Keratinocyte (primary cell): ENCODE data around the gene GRIN2C. TPM values are rescaled to one million over a fixed set of nuclear protein-coding genes. Genes with fewer than 3 reads are reported as not detected.
A peak's percentile ranks its signal among the peaks of the same experiment; 100 is the strongest.

Experiments
- DNase-seq: peaks from one replicate; pipeline ENCODE4 v3.0.0-alpha.2; 2011; ENCODE audit warnings: low read depth, missing footprints, low spot score
- FAIRE-seq: peaks from 2 replicates; lab custom pipeline; 2011; peaks lifted over from hg19 to GRCh38; lab: Jason Lieb, UNC
- H2AFZ ChIP-seq: 2 replicates; pipeline ENCODE4 v1.6.0; 2012; ENCODE audit warnings: low read length, control low read depth, inconsistent platforms; ENCODE audit not compliant: control insufficient read depth
- H3K27ac ChIP-seq: 2 replicates; pipeline ENCODE4 v1.5.1; 2011; ENCODE audit warnings: low read length; ENCODE audit not compliant: control insufficient read depth, insufficient read depth
- H3K27me3 ChIP-seq: 3 replicates; pipeline ENCODE4 v1.6.0; 2011; ENCODE audit warnings: low read length; ENCODE audit not compliant: control insufficient read depth, insufficient read depth; ENCODE audit errors: extremely low read depth
- H3K36me3 ChIP-seq, 2 experiments: 2 replicates in 1 of 2; 3 replicates in 1 of 2; pipeline ENCODE4 v1.5.1; 2011; ENCODE audit warnings: low read length in 2 of 2, mild to moderate bottlenecking in 1 of 2; ENCODE audit not compliant: control insufficient read depth in 2 of 2, insufficient read depth in 2 of 2; ENCODE audit errors: extremely low read depth in 1 of 2
- H3K4me1 ChIP-seq: 3 replicates; pipeline ENCODE4 v1.5.1; 2011; ENCODE audit warnings: low read length; ENCODE audit not compliant: control insufficient read depth, insufficient read depth; ENCODE audit errors: extremely low read depth
- H3K4me2 ChIP-seq: 3 replicates; pipeline ENCODE4 v1.6.0; 2011; ENCODE audit warnings: low read depth, low read length; ENCODE audit not compliant: control insufficient read depth, insufficient read depth; ENCODE audit errors: extremely low read depth
- H3K4me3 ChIP-seq, 3 experiments: fragments of 200-600 bp in 1 of 3; sonication (generic) in 1 of 3; 2 replicates in 2 of 3; 3 replicates in 1 of 3; pipeline ENCODE4 v1.5.1; 2011 to 2016; ENCODE audit warnings: low read length in 3 of 3, mild to moderate bottlenecking in 3 of 3, control low read depth in 2 of 3, inconsistent platforms in 1 of 3, low read depth in 1 of 3, mixed read lengths in 1 of 3, mixed run types in 1 of 3, moderate library complexity in 1 of 3; ENCODE audit not compliant: control insufficient read depth in 2 of 3, insufficient read depth in 2 of 3; ENCODE audit errors: extremely low read depth in 1 of 3
- H3K79me2 ChIP-seq: 2 replicates; pipeline ENCODE4 v1.6.0; 2012; ENCODE audit warnings: low read length; ENCODE audit not compliant: control insufficient read depth, insufficient read depth
- H3K9ac ChIP-seq: 3 replicates; pipeline ENCODE4 v1.6.0; 2011; ENCODE audit warnings: low read length; ENCODE audit not compliant: control insufficient read depth, insufficient read depth; ENCODE audit errors: extremely low read depth
- H3K9me1 ChIP-seq: 3 replicates; pipeline ENCODE4 v1.6.0; 2011; ENCODE audit warnings: low read length; ENCODE audit not compliant: control insufficient read depth, insufficient read depth; ENCODE audit errors: extremely low read depth
- H3K9me3 ChIP-seq: 2 replicates; pipeline ENCODE4 v1.5.1; 2012; ENCODE audit warnings: low read depth, low read length; ENCODE audit not compliant: control insufficient read depth
- H4K20me1 ChIP-seq: 3 replicates; pipeline ENCODE4 v1.6.0; 2011; ENCODE audit warnings: low read length; ENCODE audit not compliant: control insufficient read depth, insufficient read depth; ENCODE audit errors: extremely low read depth
- EZH2 ChIP-seq: IDR thresholded peaks from one replicate; pipeline ENCODE4 v1.6.1; 2012; ENCODE audit warnings: inconsistent platforms, mild to moderate bottlenecking, low read length, moderate library complexity
- dilution Hi-C: fragments of 300-500 bp; cut with MboI; formaldehyde crosslinking; loops from one replicate; pipeline ENCODE4 v1.7.0; 2020; ENCODE audit warnings: low sequenced_read_pairs; ENCODE audit not compliant: extremely low pct_ligation_motif_present
- polyA plus RNA-seq, 5 experiments: library from polyadenylated mRNA; depleted of rRNA in 3 of 5; stranded (reverse) in 3 of 5; stranded (forward) in 1 of 5; unstranded in 1 of 5; fragments of >200 nt; gene quantifications; 1 replicate in 1 of 5; 2 replicates in 3 of 5; 3 replicates in 1 of 5; pipeline versions ENCODE4 v1.2.1 to v1.2.3, GENCODE V29; 2011 to 2012; ENCODE audit warnings: missing spikeins in 2 of 5, low read depth in 1 of 5, low replicate concordance in 1 of 5
- TF ChIP-seq, protein P1 (sequence below), 3 experiments: IDR thresholded peaks in 1 of 3; conservative IDR thresholded peaks in 1 of 3; optimal IDR thresholded peaks in 1 of 3; 2 replicates in 2 of 3; 3 replicates in 1 of 3; pipeline versions ENCODE3 to v1.5.1; 2011; ENCODE audit warnings: low read length in 3 of 3, mild to moderate bottlenecking in 3 of 3, moderate library complexity in 2 of 3, control low read depth in 1 of 3, inconsistent platforms in 1 of 3; ENCODE audit not compliant: insufficient read depth in 2 of 3; ENCODE audit errors: extremely low read depth in 1 of 3

GRIN2C gene
- polyA plus RNA-seq, 1 donor (not counting 4 experiments of a cell fraction or from before 2014, with no cell fraction given), result not detected

DNA sequence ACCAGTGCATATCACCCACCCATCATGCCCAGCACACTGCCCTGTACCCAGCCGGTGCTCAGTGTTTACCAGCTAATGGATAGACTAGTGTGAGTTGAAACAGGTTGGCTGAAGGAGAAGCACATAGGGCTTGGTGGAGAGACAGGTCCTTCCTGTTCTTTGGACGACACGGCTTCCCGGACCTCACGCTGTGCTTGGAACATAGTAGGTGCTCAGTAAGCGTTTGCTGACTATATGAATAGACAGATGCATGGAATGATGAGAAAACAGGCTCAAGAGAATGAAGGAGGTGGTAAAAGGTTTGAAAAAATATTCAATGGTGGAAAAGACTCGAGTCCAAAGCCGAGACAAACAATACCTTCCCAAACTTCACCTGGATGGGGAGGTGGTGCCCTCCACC, 40.5 kb upstream of the GRIN2C start:
- FAIRE-seq, result no peak
- peaks cover 4% of the 10 kb centered on the region for H3K4me1 ChIP-seq
- H3K27me3 ChIP-seq, result peaks cover 12% of the 10 kb centered on the region

DNA sequence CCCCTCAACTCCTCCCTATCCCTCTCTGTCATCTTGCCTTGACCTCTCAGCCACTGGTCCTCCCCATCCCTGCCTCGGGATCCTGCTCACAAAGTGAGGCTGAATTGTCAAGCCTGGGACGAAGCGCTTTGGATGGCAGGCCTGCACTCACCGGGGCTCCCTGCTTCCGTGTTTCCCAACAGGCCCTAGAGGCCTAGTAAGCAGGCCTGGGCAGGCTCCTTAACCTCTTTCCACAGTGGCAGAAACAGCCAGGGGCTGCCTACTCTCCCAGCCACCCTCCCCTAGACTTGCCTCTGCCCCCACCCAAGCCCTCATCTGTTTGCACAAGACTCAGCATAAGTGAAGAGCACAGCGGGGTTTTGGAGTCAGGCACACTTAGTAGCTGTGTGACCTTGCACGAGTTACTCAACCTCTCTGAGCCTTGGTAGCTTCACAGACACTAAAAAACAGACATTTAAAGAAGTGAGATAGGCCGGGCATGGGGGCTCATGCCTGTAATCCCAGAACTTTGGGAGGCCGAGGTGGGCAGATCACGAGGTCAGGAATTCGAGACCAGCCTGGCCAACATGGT, 38.8 kb upstream of the GRIN2C start:
- Histone ChIP-seq H3K9me1 (no peaks in the 10 kb centered on the region), H3K27me3 (peaks cover 28% of the 10 kb centered on the region), H3K9me3 (no peaks in the 10 kb centered on the region), H3K79me2 (no peaks in the 10 kb centered on the region), H3K4me1 (peaks cover 4% of the 10 kb centered on the region), H3K27ac (no peak overlapping the region), H3K36me3 (no peaks in the 10 kb centered on the region), H3K9ac (no peak overlapping the region), H3K4me2 (no peak overlapping the region), H4K20me1 (no peaks in the 10 kb centered on the region), H2AFZ (peak overlapping the region; percentile 78), H3K4me3 (no peak overlapping the region)
- dilution Hi-C loops, result no loop called here
- DNase-seq, result no peak
- no peak for FAIRE-seq
- TF ChIP-seq, protein P1, sequence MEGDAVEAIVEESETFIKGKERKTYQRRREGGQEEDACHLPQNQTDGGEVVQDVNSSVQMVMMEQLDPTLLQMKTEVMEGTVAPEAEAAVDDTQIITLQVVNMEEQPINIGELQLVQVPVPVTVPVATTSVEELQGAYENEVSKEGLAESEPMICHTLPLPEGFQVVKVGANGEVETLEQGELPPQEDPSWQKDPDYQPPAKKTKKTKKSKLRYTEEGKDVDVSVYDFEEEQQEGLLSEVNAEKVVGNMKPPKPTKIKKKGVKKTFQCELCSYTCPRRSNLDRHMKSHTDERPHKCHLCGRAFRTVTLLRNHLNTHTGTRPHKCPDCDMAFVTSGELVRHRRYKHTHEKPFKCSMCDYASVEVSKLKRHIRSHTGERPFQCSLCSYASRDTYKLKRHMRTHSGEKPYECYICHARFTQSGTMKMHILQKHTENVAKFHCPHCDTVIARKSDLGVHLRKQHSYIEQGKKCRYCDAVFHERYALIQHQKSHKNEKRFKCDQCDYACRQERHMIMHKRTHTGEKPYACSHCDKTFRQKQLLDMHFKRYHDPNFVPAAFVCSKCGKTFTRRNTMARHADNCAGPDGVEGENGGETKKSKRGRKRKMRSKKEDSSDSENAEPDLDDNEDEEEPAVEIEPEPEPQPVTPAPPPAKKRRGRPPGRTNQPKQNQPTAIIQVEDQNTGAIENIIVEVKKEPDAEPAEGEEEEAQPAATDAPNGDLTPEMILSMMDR (optimal IDR thresholded peaks at IDR 0.05 in 1 of 3, IDR thresholded peaks at IDR 0.05 in 1 of 3, conservative IDR thresholded peaks at IDR 0.05 in 1 of 3; ENCODE audit: extremely low read depth in 1 of 3, insufficient read depth in 2 of 3, low read length in 3 of 3), result no peak
- no peak for TF ChIP-seq EZH2

More for the DNA sequence above, 40.5 kb upstream of the GRIN2C start:
- Histone ChIP-seq H3K27ac (no peak overlapping the region), H3K36me3 (no peaks in the 10 kb centered on the region), H3K4me3 (no peak overlapping the region), H3K9me1 (no peaks in the 10 kb centered on the region), H3K9ac (no peak overlapping the region), H3K79me2 (no peaks in the 10 kb centered on the region), H4K20me1 (no peaks in the 10 kb centered on the region), H3K4me2 (no peak overlapping the region), H2AFZ (no peak overlapping the region), H3K9me3 (no peaks in the 10 kb centered on the region)
- TF ChIP-seq, protein P1 (optimal IDR thresholded peaks at IDR 0.05 in 1 of 3, IDR thresholded peaks at IDR 0.05 in 1 of 3, conservative IDR thresholded peaks at IDR 0.05 in 1 of 3; ENCODE audit: extremely low read depth in 1 of 3, insufficient read depth in 2 of 3, low read length in 3 of 3), result no peak
- no peak for TF ChIP-seq EZH2
- dilution Hi-C loops, result no loop called here
- DNase-seq, result no peak
